DND-41 (cell line): ENCODE results near the gene MBD3L2.
A peak's percentile ranks its signal among the peaks of the same experiment; 100 is the strongest.

Experiments
- ATAC-seq: fragments of 200-7000 bp; cut with Tn5 transposase; 3 replicates; pipeline ENCODE4 v1.9.1; 2021; ENCODE audit warnings: low read depth; ENCODE audit not compliant: insufficient read depth
- DNase-seq: peaks from one replicate; pipeline ENCODE4 v3.0.0-alpha.2; 2020
- H2AFZ ChIP-seq: 2 replicates; pipeline ENCODE4 v1.6.0; 2012; ENCODE audit warnings: low read depth, low read length
- H3K27ac ChIP-seq: 2 replicates; pipeline ENCODE4 v1.5.1; 2012; ENCODE audit warnings: low read length, inconsistent platforms
- H3K27me3 ChIP-seq: fragments of 200-600 bp; sonication (generic); 2 replicates; pipeline ENCODE4 v1.6.0; 2012; ENCODE audit warnings: low read length, mild to moderate bottlenecking, inconsistent platforms; ENCODE audit not compliant: insufficient read depth, poor library complexity
- H3K36me3 ChIP-seq: 2 replicates; pipeline ENCODE4 v1.5.1; 2012; ENCODE audit warnings: low read length, inconsistent platforms; ENCODE audit not compliant: insufficient read depth
- H3K4me1 ChIP-seq: 2 replicates; pipeline ENCODE4 v1.5.1; 2012; ENCODE audit warnings: mild to moderate bottlenecking, low read length; ENCODE audit not compliant: insufficient read depth
- H3K4me2 ChIP-seq: 2 replicates; pipeline ENCODE4 v1.6.0; 2012; ENCODE audit warnings: mild to moderate bottlenecking, moderate library complexity, low read length, inconsistent platforms; ENCODE audit not compliant: insufficient read depth
- H3K4me3 ChIP-seq, 2 experiments: fragments of 200-600 bp in 1 of 2; shearing (Covaris generic) in 1 of 2; 2 replicates each; pipeline ENCODE4 v1.5.1; 2012 to 2016; ENCODE audit warnings: inconsistent platforms in 2 of 2, low read length in 2 of 2, mild to moderate bottlenecking in 2 of 2, low read depth in 1 of 2, moderate library complexity in 1 of 2
- H3K79me2 ChIP-seq: 2 replicates; pipeline ENCODE4 v1.6.0; 2012; ENCODE audit warnings: low read length, inconsistent platforms; ENCODE audit not compliant: insufficient read depth
- H3K9ac ChIP-seq: 2 replicates; pipeline ENCODE4 v1.6.0; 2012; ENCODE audit warnings: low read depth, mild to moderate bottlenecking, inconsistent platforms, low read length, moderate library complexity
- H3K9me3 ChIP-seq: 2 replicates; pipeline ENCODE4 v1.5.1; 2012; ENCODE audit warnings: low read length, moderate library complexity, mild to moderate bottlenecking, inconsistent platforms; ENCODE audit not compliant: insufficient read depth, severe bottlenecking
- H4K20me1 ChIP-seq: 2 replicates; pipeline ENCODE4 v1.6.0; 2012; ENCODE audit warnings: low read length; ENCODE audit not compliant: insufficient read depth
- EZH2 ChIP-seq: IDR thresholded peaks from 3 replicates; pipeline ENCODE4 v1.6.1; 2012; ENCODE audit warnings: borderline replicate concordance, low read depth, mild to moderate bottlenecking, moderate library complexity, low read length, inconsistent platforms; ENCODE audit not compliant: severe bottlenecking
- TF ChIP-seq, protein P1 (sequence below): IDR thresholded peaks from 2 replicates; pipeline ENCODE4 v1.5.1; 2012; ENCODE audit warnings: borderline replicate concordance, low read length, moderate library complexity, mild to moderate bottlenecking; ENCODE audit not compliant: poor library complexity, severe bottlenecking; ENCODE audit errors: extremely low read depth

The MBD3L2 gene

DNA sequence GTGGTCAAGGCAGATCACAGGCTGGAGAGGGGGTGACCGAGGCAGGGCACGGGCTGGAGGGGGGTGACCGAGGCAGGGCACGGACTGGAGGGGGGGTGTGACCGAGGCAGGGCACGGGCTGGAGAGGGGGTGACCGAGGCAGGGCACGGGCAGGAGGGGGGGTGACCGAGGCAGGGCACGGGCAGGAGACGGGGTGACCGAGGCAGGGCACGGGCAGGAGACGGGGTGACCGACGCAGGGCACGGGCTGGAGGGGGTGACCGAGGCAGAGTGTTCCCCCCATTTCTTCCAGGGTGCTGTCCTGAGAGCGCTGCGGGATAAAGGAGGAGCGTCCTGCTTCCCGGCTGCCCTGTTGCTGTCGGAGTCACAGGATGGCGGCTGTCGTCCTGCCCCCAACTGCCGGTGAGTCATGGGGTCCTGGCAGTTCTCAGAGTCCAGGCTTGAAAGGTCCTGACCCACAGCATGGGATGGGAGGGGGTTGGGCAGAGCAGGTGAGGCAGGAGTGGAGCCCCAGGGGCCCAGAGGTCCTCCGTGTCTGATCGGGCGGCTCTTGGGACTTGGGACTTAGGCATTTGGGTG is 25.7 kb downstream of the MBD3L2 start:
- Histone ChIP-seq H4K20me1 (0 out of 2 replicates have a peak, but pooled peaks cover 3% of the 10 kb centered on the region), H3K9ac (no peak overlapping the region), H3K27ac (no peak overlapping the region), H3K79me2 (peaks cover 24% of the 10 kb centered on the region), H3K9me3 (peaks cover 39% of the 10 kb centered on the region), H3K4me3 (no peak overlapping the region), H2AFZ (no peak overlapping the region), H3K4me2 (no peak overlapping the region), H3K27me3 (no peaks in the 10 kb centered on the region), H3K4me1 (peaks cover 14% of the 10 kb centered on the region), H3K36me3 (peaks cover 87% of the 10 kb centered on the region)
- ATAC-seq (no peak), DNase-seq (peak; percentile 3)
- TF ChIP-seq EZH2 = no peak
- TF ChIP-seq, protein P1, sequence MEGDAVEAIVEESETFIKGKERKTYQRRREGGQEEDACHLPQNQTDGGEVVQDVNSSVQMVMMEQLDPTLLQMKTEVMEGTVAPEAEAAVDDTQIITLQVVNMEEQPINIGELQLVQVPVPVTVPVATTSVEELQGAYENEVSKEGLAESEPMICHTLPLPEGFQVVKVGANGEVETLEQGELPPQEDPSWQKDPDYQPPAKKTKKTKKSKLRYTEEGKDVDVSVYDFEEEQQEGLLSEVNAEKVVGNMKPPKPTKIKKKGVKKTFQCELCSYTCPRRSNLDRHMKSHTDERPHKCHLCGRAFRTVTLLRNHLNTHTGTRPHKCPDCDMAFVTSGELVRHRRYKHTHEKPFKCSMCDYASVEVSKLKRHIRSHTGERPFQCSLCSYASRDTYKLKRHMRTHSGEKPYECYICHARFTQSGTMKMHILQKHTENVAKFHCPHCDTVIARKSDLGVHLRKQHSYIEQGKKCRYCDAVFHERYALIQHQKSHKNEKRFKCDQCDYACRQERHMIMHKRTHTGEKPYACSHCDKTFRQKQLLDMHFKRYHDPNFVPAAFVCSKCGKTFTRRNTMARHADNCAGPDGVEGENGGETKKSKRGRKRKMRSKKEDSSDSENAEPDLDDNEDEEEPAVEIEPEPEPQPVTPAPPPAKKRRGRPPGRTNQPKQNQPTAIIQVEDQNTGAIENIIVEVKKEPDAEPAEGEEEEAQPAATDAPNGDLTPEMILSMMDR = no peak

DNA sequence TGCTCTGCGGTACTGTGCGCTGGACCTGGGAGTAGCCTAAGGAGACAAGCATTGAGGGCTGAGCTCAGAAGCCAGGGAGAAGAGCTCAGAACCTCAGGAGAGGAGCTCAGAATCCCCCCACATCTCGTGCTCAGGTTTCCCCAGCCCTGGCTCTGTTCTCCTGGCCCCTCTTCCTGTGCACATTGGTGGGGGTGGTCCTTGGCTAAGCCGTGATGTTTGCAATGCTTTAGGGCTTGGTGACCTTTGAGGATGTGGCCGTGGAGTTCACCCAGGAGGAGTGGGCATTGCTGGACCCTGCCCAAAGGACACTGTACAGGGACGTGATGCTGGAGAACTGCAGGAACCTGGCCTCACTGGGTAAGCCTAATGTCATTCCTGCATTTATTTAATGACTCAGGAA is 27.0 kb downstream of the MBD3L2 start:
- Histone ChIP-seq H3K9me3 (peaks cover 53% of the 10 kb centered on the region), H3K4me3 (no peak overlapping the region), H3K4me2 (no peak overlapping the region), H3K27ac (no peak overlapping the region), H2AFZ (no peak overlapping the region), H3K4me1 (0 out of 2 replicates have a peak, but pooled peaks cover 2% of the 10 kb centered on the region), H3K9ac (no peak overlapping the region), H3K79me2 (peaks cover 11% of the 10 kb centered on the region; the same call in 1 of the 2 replicates), H3K36me3 (peaks cover 94% of the 10 kb centered on the region), H4K20me1 (no peaks in the 10 kb centered on the region), H3K27me3 (no peaks in the 10 kb centered on the region)
- peak; percentile 1 for DNase-seq
- no peak for ATAC-seq
- TF ChIP-seq, protein P1 = no peak
- TF ChIP-seq EZH2 = no peak

DNA sequence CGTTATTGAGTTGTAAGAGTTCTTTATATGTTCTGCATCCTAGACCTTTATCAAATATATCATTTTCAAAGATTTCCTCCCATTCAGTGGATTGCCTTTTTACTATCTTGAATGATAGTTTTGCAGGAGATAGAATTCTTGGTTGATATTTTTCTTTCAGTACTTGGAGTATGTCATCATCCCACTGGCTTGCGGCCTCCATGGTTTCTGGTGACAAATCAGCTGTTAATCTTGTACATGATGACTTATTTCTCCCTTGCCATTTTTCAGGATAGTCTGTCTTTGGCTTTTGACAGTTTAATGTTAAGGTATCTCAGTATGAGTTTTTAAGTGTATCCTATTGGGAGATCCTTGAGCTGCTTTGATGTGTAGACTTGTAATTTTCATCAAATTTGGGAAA is 28.9 kb downstream of the MBD3L2 start:
- no peaks in the 10 kb centered on the region for H4K20me1 ChIP-seq
- peaks cover 2% of the 10 kb centered on the region; the same call in 1 of the 2 replicates for H3K79me2 ChIP-seq
- TF ChIP-seq EZH2 = no peak
- TF ChIP-seq, protein P1 = no peak
- no peaks in the 10 kb centered on the region for H3K4me1 ChIP-seq
- H3K9ac ChIP-seq = no peak overlapping the region
- H3K4me3 ChIP-seq = no peak overlapping the region
- no peak for ATAC-seq
- no peak overlapping the region for H3K27ac ChIP-seq
- H3K27me3 ChIP-seq = no peaks in the 10 kb centered on the region
- DNase-seq = no peak
- no peak overlapping the region for H3K4me2 ChIP-seq
- H2AFZ ChIP-seq = no peak overlapping the region
- peaks cover 99% of the 10 kb centered on the region for H3K36me3 ChIP-seq
- peaks cover 71% of the 10 kb centered on the region for H3K9me3 ChIP-seq
